LNCaP clone FGC (cell line): ENCODE measurements around the gene FREM2.

Source experiments
- DNase-seq: peaks from one replicate; pipeline ENCODE4 v3.0.0-alpha.2; 2011; ENCODE audit warnings: low read depth
- H3K4me3 ChIP-seq: 2 replicates; pipeline ENCODE4 v1.5.1; 2011; ENCODE audit warnings: mild to moderate bottlenecking, low read depth, low read length, control low read depth
- CTCF ChIP-seq: IDR thresholded peaks from 2 replicates; pipeline ENCODE4 v1.5.1; 2012; ENCODE audit warnings: mild to moderate bottlenecking; ENCODE audit not compliant: control insufficient read depth, insufficient read depth; ENCODE audit errors: extremely low read depth

FREM2 gene

DNA sequence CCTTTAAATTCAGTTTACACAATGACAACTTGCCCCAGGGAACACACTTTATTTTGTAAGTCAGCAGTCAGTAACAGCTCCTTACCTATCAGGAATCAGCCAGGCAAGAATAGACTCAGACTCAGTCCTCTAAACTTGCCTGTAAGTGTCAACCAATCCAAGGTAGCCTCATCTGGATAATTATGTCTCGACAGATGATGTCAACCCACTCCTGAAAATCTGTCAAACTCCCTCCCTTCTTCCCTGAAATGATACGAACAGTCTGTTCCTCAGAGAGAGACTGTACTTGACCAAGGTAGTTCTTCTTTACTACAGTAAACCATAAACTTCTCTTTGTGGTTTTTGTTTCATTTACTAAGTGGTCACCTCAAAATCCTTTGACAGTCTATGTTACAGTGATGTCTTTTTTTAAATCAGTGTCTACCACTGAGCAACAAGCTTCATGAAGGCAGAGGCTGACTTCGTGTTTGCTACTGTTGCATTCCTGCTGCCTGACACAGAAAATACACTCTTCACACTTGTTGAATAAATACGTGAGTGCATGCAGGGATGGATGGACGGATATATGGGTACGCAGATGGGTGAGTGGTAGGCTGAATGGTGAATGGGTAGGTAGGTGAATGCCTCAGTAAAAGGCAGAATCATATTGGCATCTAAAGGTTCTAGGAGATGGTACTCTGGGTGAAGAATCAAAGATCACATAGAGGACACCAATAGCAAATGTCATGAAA, 17.5 kb upstream of the FREM2 start:
- DNase-seq: no peak
- TF ChIP-seq CTCF: no peak
- no peak overlapping the region for H3K4me3 ChIP-seq

DNA sequence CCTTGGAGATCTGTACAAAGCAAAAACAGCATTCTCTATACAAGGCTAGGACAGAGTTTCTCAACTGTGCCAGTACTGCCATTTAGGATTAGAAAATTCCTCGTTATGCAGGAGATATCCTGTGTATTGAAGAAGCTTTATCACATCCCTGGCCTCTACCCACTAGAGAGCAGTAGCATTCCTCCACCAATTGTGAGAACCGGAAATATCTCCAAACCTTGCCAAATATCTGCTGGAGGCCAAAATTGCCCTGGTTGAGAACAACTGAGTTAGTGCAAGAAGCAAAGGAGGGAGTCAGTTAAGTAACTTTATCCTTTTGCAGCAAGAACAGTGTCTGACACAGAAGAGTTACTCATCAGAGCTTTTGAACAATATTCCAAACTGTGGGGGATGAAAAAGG, 16.2 kb upstream of the FREM2 start:
- no peak for TF ChIP-seq CTCF
- no peak overlapping the region for H3K4me3 ChIP-seq
- no peak for DNase-seq

DNA sequence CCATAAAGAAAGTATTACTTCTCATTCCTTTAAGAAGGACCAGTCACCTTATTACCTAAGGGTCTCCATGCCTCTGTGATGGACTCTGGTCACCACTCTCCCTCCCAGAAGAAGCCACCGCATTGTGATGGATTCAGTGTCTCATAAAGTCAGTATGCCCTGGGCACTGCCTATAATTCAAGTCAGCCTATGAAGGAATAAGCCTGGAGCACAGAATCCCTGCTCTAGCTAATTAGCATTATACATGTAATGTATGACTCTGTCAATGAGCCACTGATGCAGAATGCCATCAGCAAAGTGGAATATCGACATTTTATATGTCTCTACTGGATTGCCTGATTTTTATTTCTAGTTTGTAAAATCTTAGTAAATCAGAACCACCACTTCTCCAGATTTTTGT, 14.9 kb upstream of the FREM2 start:
- no peak overlapping the region for H3K4me3 ChIP-seq
- no peak for TF ChIP-seq CTCF
- no peak for DNase-seq

- TF ChIP-seq CTCF: no peak
- DNase-seq: no peak
- H3K4me3 ChIP-seq: no peak overlapping the region
Measured at GRCh38 chr13:38674208-38674607, 12.7 kb upstream of the FREM2 start.

DNA sequence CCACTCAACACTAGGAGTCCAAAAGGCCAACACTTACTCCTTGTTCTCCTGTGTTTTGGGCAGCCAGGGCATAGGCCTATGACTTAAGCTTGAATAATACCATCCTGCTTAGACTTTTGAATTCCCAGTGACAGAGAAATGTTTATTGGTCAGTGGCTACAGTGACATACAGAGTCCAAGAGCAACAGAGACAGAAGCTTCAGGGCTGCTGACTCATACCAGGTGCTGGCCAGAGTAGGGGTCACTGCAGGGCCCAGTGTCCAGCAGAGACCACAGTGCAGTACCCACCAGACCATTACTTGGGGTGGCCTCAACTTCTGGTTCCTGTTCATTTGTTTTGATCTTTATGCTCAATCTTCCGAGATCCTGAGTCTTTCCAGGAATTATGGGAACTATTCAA, 6.0 kb upstream of the FREM2 start:
- no peak for TF ChIP-seq CTCF
- DNase-seq: no peak
- no peak overlapping the region for H3K4me3 ChIP-seq

DNA sequence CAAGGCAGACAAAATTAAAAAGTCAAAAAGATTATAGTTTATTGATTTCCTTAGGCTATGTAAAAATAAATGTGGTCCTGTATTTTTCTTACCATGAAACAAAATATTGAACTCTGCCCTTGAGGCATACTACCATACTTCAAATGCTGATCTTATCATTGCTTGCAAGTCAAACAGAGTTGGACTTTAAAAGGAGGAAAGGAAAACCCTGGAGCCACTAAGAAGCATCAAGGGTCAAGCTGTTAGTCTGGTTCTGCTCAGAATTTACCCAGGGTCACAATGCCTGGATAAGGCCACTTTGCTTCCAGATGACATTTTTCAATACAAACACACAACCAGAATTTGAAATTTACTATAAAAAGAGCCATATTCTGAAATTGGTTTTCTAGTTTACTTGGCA, 2.2 kb upstream of the FREM2 start:
- TF ChIP-seq CTCF: no peak
- no peak for DNase-seq
- H3K4me3 ChIP-seq: no peak overlapping the region

DNA sequence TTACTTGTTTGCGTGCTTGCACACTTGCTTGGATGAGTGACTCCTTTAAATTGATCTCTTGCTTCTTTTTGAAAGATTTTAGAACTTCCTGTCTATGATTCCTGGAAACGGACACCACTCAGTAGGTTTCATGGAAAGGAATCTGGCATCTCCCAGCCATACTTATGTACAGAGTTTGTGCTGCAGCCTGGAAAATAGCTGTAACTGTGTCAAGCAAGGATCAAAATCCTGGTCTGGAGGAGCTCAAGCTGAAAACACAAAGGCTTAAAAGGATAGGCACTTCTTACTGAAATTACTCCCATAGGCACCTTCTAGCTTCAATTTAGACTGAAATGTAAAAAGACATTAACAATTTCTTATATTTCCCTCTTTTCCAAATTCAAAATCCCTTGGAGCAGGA, 1.4 kb upstream of the FREM2 start:
- H3K4me3 ChIP-seq: no peak overlapping the region
- no peak for TF ChIP-seq CTCF
- DNase-seq: no peak
